H1 (cell line): ENCODE results near the gene ZNF526.

Experiments used
- CHD2 ChIP-seq: IDR thresholded peaks from 2 replicates; pipeline ENCODE4 v1.6.1; 2012; ENCODE audit warnings: low read length, improper control_type of control experiment
- TCF12 ChIP-seq: IDR thresholded peaks from 2 replicates; pipeline ENCODE4 v1.6.1; 2011; ENCODE audit warnings: low read depth, mild to moderate bottlenecking, low read length

GRCh38 chr19:42241279-42241678, 21.2 kb downstream of the ZNF526 start:
- no peak for TF ChIP-seq CHD2
- no peak for TF ChIP-seq TCF12
